Body of pancreas (tissue), 4 donors: ENCODE measurements around the gene BZW2. TPM values are rescaled to one million over a fixed set of nuclear protein-coding genes. Genes with fewer than 3 reads are reported as not detected.

Source experiments
- ATAC-seq: fragments of 150-250 bp; one replicate; pipeline ENCODE4 v1.9.1; 2016
- DNase-seq, 4 donors: peaks; one replicate each; pipeline ENCODE4 v3.0.0-alpha.2; 2019
- H3K27ac ChIP-seq, 4 donors: fragments of 200-600 bp; sonication (generic); 1 replicate in 3 of 4; 2 replicates in 1 of 4; pipeline versions ENCODE4 v1.5.1 to v1.6.1; 2016 to 2019; ENCODE audit warnings: mild to moderate bottlenecking in 1 of 4, mixed read lengths in 1 of 4, moderate library complexity in 1 of 4
- H3K27me3 ChIP-seq, 2 donors: fragments of 200-600 bp; sonication (generic); one replicate each; pipeline ENCODE4 v1.6.0; 2016; ENCODE audit warnings: mild to moderate bottlenecking in 1 of 2
- H3K36me3 ChIP-seq, 2 donors: fragments of 200-600 bp; sonication (generic); replicated peaks in 1 of 2; 2 replicates each; pipeline ENCODE4 v1.5.1; 2016; ENCODE audit warnings: low read depth in 2 of 2; ENCODE audit not compliant: insufficient read depth in 1 of 2
- H3K4me1 ChIP-seq: fragments of 200-600 bp; sonication (generic); one replicate; pipeline ENCODE4 v1.6.0; 2016
- H3K4me3 ChIP-seq, 2 donors: fragments of 200-600 bp; sonication (generic); 1 replicate in 1 of 2; 2 replicates in 1 of 2; pipeline ENCODE4 v1.5.1; 2016 to 2019
- H3K9me3 ChIP-seq, 3 donors: fragments of 200-600 bp; sonication (generic); 1 replicate in 2 of 3; 2 replicates in 1 of 3; pipeline ENCODE4 v1.5.1; 2016
- POLR2A ChIP-seq, 3 donors: fragments of 450-650 bp; IDR thresholded peaks; one replicate each; pipeline ENCODE4 v1.6.1; 2016; ENCODE audit warnings: antibody characterized with exemption in 3 of 3, mild to moderate bottlenecking in 2 of 3
- WGBS, 2 donors: methylation state at CpG; one replicate each; pipeline ENCODE4 v1.1.5; 2017; 5-methylcytosine and 5-hydroxymethylcytosine counted together
- intact Hi-C: fragments of 100-400 bp; cut with DNase I; formaldehyde crosslinking; loops from one replicate; pipeline ENCODE4 v1.15.1; 2023
- total RNA-seq, 2 donors: library from RNA; depleted of rRNA; stranded (reverse); fragments of >200 nt; gene quantifications; one replicate each; pipeline ENCODE4 v1.1.0, GENCODE V29; 2016
- TF ChIP-seq, protein P1 (sequence below), 7 experiments: fragments of 450-650 bp in 4 of 7; fragments of 200-600 bp in 3 of 7; sonication (generic) in 3 of 7; IDR thresholded peaks; one replicate each; pipeline ENCODE4 v1.5.1; 2016 to 2019; ENCODE audit warnings: antibody characterized with exemption in 7 of 7

Gene BZW2
- total RNA-seq, 2 donors from 2014 or later, result 27.0 to 41.5 TPM

DNA sequence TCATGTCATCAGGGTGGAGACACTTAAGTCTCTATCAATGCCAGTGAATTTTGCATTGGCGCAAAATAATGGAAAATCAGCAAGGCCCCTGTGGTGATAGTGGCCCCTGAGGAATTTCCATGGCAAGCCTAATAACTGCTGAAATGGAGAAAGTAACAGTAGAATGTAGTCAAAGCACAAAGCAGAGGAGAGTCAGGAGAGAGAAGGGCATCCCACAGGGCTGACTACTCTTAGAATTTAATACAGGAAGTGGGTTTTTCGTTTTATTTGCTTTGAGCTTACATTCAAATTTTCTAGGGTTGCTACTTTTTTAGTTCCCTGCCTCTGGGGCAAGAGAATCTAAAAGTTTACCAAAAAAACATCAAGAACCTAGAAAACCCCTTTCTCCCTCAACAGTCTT, 39.0 kb downstream of the BZW2 start:
- Histone ChIP-seq H3K36me3 (peaks cover 0 to 18% of the 10 kb centered on the region in 2 donors), H3K4me1 (no peaks in the 10 kb centered on the region), H3K9me3 (no peaks in the 10 kb centered on the region), H3K27me3 (no peaks in the 10 kb centered on the region), H3K27ac (no peak overlapping the region), H3K4me3 (no peak overlapping the region)
- ATAC-seq (no peak), DNase-seq (no peak)
- 67 to 86% methylated on average over 2 of the region's 2 CpGs for WGBS, 2 donors
- intact Hi-C loops, result no loop called here
- no peak for TF ChIP-seq POLR2A (IDR thresholded peaks at IDR 0.05)
- TF ChIP-seq, protein P1, sequence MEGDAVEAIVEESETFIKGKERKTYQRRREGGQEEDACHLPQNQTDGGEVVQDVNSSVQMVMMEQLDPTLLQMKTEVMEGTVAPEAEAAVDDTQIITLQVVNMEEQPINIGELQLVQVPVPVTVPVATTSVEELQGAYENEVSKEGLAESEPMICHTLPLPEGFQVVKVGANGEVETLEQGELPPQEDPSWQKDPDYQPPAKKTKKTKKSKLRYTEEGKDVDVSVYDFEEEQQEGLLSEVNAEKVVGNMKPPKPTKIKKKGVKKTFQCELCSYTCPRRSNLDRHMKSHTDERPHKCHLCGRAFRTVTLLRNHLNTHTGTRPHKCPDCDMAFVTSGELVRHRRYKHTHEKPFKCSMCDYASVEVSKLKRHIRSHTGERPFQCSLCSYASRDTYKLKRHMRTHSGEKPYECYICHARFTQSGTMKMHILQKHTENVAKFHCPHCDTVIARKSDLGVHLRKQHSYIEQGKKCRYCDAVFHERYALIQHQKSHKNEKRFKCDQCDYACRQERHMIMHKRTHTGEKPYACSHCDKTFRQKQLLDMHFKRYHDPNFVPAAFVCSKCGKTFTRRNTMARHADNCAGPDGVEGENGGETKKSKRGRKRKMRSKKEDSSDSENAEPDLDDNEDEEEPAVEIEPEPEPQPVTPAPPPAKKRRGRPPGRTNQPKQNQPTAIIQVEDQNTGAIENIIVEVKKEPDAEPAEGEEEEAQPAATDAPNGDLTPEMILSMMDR (IDR thresholded peaks at IDR 0.05), result no peak

DNA sequence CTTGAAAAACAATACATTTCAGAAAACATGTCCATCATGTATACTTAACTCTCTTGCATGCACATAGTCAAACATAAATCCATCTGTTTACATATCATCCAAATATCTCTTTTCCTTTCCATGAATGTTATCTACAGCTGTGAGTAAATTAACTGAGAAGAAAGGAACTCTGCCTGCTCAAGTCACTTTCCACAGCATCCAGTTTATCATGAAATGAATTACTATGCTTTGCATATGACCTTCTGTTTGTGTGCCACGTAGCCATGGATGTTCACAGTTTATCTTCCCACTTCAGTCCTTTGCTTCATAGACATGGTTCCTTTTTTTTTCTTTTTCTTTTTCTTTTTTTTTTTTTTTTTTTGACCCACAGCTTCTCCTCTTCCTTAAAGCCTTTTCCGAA, 39.6 kb downstream of the BZW2 start:
- Histone ChIP-seq H3K4me1 (no peaks in the 10 kb centered on the region), H3K4me3 (no peak overlapping the region), H3K27me3 (no peaks in the 10 kb centered on the region), H3K9me3 (no peaks in the 10 kb centered on the region), H3K36me3 (peaks cover 0 to 22% of the 10 kb centered on the region in 2 donors), H3K27ac (no peak overlapping the region)
- ATAC-seq (no peak), DNase-seq (no peak)
- TF ChIP-seq, protein P1 (IDR thresholded peaks at IDR 0.05), result no peak
- no peak for TF ChIP-seq POLR2A (IDR thresholded peaks at IDR 0.05)
- WGBS, 2 donors, result 88 to 90% methylated on average over 2 of the region's 2 CpGs
- intact Hi-C loops, result no loop called here

DNA sequence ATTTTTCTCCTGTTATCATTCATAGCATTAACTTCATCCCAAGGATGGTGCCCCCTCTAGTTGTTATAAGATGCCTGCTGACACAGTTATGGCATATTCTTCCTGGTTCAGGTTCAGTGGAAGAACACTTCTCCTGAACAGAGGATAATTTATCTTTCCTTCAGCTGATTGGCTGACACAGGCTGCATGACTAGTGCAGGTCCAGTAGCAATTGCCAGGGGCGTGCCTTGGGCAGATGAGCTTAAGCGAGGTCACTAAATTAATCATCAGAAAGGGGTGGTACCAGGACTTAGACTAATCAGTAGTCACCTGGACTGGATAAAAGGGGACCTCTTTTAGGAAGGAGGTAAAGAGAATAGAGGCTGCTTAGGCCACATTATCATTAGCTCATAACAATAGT, 42.3 kb downstream of the BZW2 start:
- intact Hi-C loops, result no loop called here
- Histone ChIP-seq H3K4me1 (no peaks in the 10 kb centered on the region), H3K27ac (no peak overlapping the region), H3K9me3 (no peaks in the 10 kb centered on the region), H3K27me3 (no peaks in the 10 kb centered on the region), H3K36me3 (peaks cover 0 to 10% of the 10 kb centered on the region in 2 donors), H3K4me3 (no peak overlapping the region)
- ATAC-seq (no peak), DNase-seq (no peak)
- TF ChIP-seq, protein P1 (IDR thresholded peaks at IDR 0.05), result no peak
- no peak for TF ChIP-seq POLR2A (IDR thresholded peaks at IDR 0.05)
- WGBS, 2 donors, result 96 to 100% methylated on average over 2 of the region's 2 CpGs

DNA sequence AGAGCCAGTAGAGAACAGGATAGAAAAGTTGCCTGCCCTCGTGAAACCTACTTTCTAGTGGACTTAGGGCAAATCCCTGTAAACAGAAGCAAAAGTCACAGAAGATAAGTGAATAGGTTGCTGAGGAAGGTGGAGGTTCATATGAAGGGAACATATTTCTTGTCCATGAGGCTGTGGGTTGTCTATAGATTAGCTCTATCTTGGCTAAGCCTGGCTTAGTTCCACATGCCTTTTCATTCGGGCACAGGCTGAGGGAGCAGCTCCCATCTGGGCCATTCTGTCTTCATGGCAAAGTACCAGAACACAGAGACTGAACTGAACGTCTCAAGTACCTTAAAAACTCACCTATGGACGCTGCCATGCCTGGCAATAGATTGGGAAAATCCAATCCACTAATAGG, 45.3 kb downstream of the BZW2 start:
- H3K36me3 ChIP-seq, result peaks cover 0 to 5% of the 10 kb centered on the region in 2 donors
- H3K4me1 ChIP-seq, result no peaks in the 10 kb centered on the region
- H3K9me3 ChIP-seq, result no peaks in the 10 kb centered on the region
- intact Hi-C loops, result loop anchor here (10.0 kb wide), 1 partner anchor 224 kb away; no protein-coding TSS in a partner anchor
- 71 to 87% methylated on average over 4 of the region's 4 CpGs for WGBS, 2 donors
- no peaks in the 10 kb centered on the region for H3K27me3 ChIP-seq
- no peak for ATAC-seq
- TF ChIP-seq, protein P1 (IDR thresholded peaks at IDR 0.05), result no peak
- TF ChIP-seq POLR2A (IDR thresholded peaks at IDR 0.05), result no peak
- DNase-seq, result no peak
- no peak overlapping the region for H3K4me3 ChIP-seq
- H3K27ac ChIP-seq, result no peak overlapping the region

DNA sequence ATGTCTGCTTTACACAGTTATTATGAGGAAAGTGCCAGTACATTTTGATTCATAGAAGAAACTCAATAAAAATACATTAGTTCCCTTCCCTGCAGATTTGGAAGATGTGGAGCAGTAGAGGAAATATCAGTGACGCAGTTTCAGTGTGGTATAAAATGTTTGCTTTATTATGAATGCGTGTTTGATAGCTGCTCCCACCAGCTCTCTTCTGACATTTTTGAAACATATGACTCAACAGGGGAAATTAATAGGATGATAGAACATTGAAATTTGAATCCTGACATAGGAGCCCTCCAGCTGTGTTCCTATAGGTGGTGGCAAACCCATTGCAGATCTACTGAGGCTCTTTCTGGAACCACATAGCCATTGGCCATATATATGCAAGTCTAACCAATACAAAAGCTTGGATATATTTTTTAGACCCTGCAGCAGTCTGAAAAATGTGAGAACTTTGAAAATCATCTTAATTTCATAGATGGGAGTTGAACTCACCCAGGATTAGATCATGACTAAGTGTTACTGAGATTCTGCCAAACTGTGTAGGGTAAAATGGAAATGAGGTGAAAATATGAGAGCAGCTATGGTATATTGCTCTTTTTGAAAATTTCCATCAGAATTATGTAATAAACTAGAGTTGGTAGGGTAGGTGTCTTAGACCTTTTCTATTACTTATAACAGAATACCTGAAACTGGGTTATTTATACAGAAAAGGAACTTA, 47.8 kb downstream of the BZW2 start:
- intact Hi-C loops, result loop anchor here (10.0 kb wide), 1 partner anchor 221 kb away; no protein-coding TSS in a partner anchor
- Histone ChIP-seq H3K27ac (no peak overlapping the region), H3K9me3 (no peaks in the 10 kb centered on the region), H3K27me3 (no peaks in the 10 kb centered on the region), H3K36me3 (peaks cover 0 to 11% of the 10 kb centered on the region in 2 donors), H3K4me3 (no peak overlapping the region), H3K4me1 (no peaks in the 10 kb centered on the region)
- WGBS, 2 donors, result 94 to 97% methylated on average over 2 of the region's 2 CpGs
- no peak for DNase-seq
- TF ChIP-seq, protein P1 (IDR thresholded peaks at IDR 0.05), result no peak
- TF ChIP-seq POLR2A (IDR thresholded peaks at IDR 0.05), result no peak
- no peak for ATAC-seq
